GM23338 (cell line): ENCODE results near the gene SLC4A7. TPM values are rescaled to one million over a fixed set of nuclear protein-coding genes. Genes with fewer than 3 reads are reported as not detected.
A peak's percentile ranks its signal among the peaks of the same experiment; 100 is the strongest.

Experiments
- ATAC-seq: fragments of 200-7000 bp; cut with Tn5 transposase; 3 replicates; pipeline ENCODE4 v1.9.1; 2020
- DNase-seq: peaks from one replicate; pipeline ENCODE4 v3.0.0-alpha.2; 2015; ENCODE audit warnings: low spot score
- H2AFZ ChIP-seq: fragments of 200-600 bp; sonication (generic); 2 replicates; pipeline ENCODE4 v1.8.0; 2016; ENCODE audit warnings: antibody characterized with exemption, mild to moderate bottlenecking, moderate library complexity
- H3F3A ChIP-seq: fragments of 200-600 bp; sonication (generic); replicated peaks from 2 replicates; pipeline ENCODE4 v1.8.0; 2017; ENCODE audit warnings: antibody characterized with exemption, mixed run types, low read depth
- H3K27ac ChIP-seq: fragments of 200-600 bp; sonication (generic); 2 replicates; pipeline ENCODE4 v1.6.1; 2016; ENCODE audit warnings: low read depth
- H3K27me3 ChIP-seq: fragments of 200-600 bp; sonication (generic); 2 replicates; pipeline ENCODE4 v1.8.0; 2016; ENCODE audit warnings: mild to moderate bottlenecking, mixed run types, moderate library complexity; ENCODE audit not compliant: insufficient read depth
- H3K36me3 ChIP-seq: fragments of 200-600 bp; sonication (generic); 2 replicates; pipeline ENCODE4 v1.8.0; 2016; ENCODE audit warnings: mild to moderate bottlenecking; ENCODE audit not compliant: insufficient read depth
- H3K4me1 ChIP-seq: fragments of 200-600 bp; sonication (generic); 2 replicates; pipeline ENCODE4 v1.8.0; 2016; ENCODE audit warnings: mild to moderate bottlenecking, moderate library complexity; ENCODE audit not compliant: insufficient read depth
- H3K4me2 ChIP-seq: fragments of 200-600 bp; sonication (generic); 2 replicates; pipeline ENCODE4 v1.7.1; 2017; ENCODE audit warnings: mixed run types
- H3K4me3 ChIP-seq: fragments of 200-600 bp; sonication (generic); 2 replicates; pipeline ENCODE4 v1.6.1; 2016; ENCODE audit warnings: mixed run types
- H3K79me2 ChIP-seq: fragments of 200-600 bp; sonication (generic); replicated peaks from 2 replicates; pipeline ENCODE4 v1.8.0; 2017; ENCODE audit warnings: mild to moderate bottlenecking; ENCODE audit not compliant: insufficient read depth
- H3K9me2 ChIP-seq: fragments of 200-600 bp; sonication (generic); 2 replicates; pipeline ENCODE4 v1.8.0; 2017; ENCODE audit not compliant: insufficient read depth
- H4K20me1 ChIP-seq: fragments of 200-600 bp; sonication (generic); replicated peaks from 2 replicates; pipeline ENCODE4 v1.8.0; 2017; ENCODE audit warnings: mild to moderate bottlenecking; ENCODE audit not compliant: insufficient read depth
- H3K27ac Mint-ChIP-seq: 2 replicates; pipeline ENCODE4 v1.8.0; 2020; ENCODE audit warnings: inconsistent platforms, mild to moderate bottlenecking, moderate library complexity, mixed read lengths
- H3K27me3 Mint-ChIP-seq: 3 replicates; pipeline ENCODE4 v1.8.0; 2022; ENCODE audit warnings: low read depth, mild to moderate bottlenecking, moderate library complexity, mixed read lengths, inconsistent platforms; ENCODE audit not compliant: insufficient read depth, poor library complexity
- H3K36me3 Mint-ChIP-seq: 3 replicates; pipeline ENCODE4 v1.8.0; 2021; ENCODE audit warnings: low read depth, mild to moderate bottlenecking, inconsistent platforms, moderate library complexity, mixed read lengths
- H3K4me1 Mint-ChIP-seq: 3 replicates; pipeline ENCODE4 v1.8.0; 2020; ENCODE audit warnings: mild to moderate bottlenecking, inconsistent platforms, mixed read lengths
- H3K4me3 Mint-ChIP-seq: 3 replicates; pipeline ENCODE4 v1.8.0; 2021; ENCODE audit warnings: moderate library complexity, mild to moderate bottlenecking, inconsistent platforms, mixed read lengths
- H3K9me3 Mint-ChIP-seq: 3 replicates; pipeline ENCODE4 v1.8.0; 2020; ENCODE audit warnings: moderate library complexity, mild to moderate bottlenecking, inconsistent platforms, mixed read lengths
- CREB1 ChIP-seq: fragments of 250-450 bp; sonication (Bioruptor Pico); IDR thresholded peaks from 2 replicates; pipeline ENCODE4 v1.5.0; 2020; ENCODE audit warnings: low read depth, mild to moderate bottlenecking, moderate library complexity
- POLR2AphosphoS5 ChIP-seq: IDR thresholded peaks from 2 replicates; pipeline ENCODE4 v1.6.1; 2016; ENCODE audit warnings: antibody characterized with exemption, low read depth
- ZNF114 ChIP-seq: fragments of 250-450 bp; sonication (Bioruptor Pico); IDR thresholded peaks from 2 replicates; pipeline ENCODE4 v1.5.0; 2020; ENCODE audit warnings: mild to moderate bottlenecking, moderate library complexity
- polyA plus RNA-seq: library from polyadenylated mRNA; unstranded; fragments of >200 nt; fragmentation: Nextera tagmentation; extraction: Ambion mirVana; gene quantifications from 2 replicates; pipeline ENCODE4 v1.2.1, GENCODE V29; 2016
- total RNA-seq: library from RNA; depleted of rRNA; stranded (reverse); fragments of >200 nt; shearing (Covaris generic); gene quantifications from 2 replicates; pipeline ENCODE4 v1.2.3, GENCODE V29; 2014
- TF ChIP-seq, protein P1 (sequence below): IDR thresholded peaks from 2 replicates; pipeline ENCODE4 v1.6.1; 2016; ENCODE audit warnings: antibody characterized with exemption
- TF ChIP-seq, protein P2 (sequence below): fragments of 250-450 bp; sonication (Bioruptor Pico); IDR thresholded peaks from 2 replicates; pipeline ENCODE4 v1.5.0; 2020; ENCODE audit warnings: mild to moderate bottlenecking, moderate library complexity

SLC4A7 gene
- total and polyA plus RNA-seq, 2 experiments from 2014 or later: 44.4 to 101 TPM

DNA sequence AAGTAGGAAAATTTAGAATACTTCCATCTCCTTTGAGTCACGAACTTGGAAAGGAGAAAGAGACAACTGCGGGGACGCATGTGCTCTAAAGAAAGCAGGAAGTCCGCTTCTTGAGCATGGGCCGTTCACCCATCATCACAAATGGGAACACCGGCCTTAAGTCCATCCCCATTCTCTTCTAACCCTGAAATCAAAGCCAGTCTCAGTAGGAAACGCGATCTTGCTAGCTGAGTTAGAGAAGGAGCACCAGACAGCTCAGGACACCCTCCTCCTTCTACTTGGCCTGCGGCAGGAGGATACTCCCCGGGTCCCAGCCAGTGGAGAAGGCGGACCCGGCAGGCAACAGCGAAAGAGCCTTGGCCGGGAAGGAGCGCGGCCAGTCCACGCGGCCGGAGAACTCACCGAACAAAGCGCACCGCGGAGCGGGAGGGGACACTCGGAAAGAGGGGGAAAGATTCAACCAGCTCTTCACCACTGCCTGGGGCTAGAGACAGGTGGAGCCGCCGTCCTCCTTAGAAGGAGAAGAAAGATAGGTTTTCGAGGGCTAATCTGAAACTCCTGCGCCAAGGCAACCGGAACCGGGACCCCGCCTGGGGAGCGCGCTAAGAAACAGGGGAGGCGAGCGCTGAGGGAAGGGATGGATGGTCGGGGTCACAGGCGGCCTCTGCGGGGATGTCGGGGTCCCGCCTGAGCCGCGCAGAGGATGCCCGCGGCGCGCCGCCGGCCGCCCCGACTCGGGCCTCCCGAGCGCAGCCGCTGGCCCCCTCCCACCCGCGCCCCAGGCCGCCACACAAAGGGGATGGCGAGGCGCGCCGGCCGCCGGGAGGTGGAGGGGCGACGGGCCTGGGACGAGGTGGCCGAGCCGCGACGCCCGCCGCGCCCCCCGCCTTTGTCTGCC, 818 bp downstream of the SLC4A7 start:
- Mint-ChIP-seq H3K9me3 (no peaks in the 10 kb centered on the region), H3K27me3 (peaks cover 4% of the 10 kb centered on the region), H3K36me3 (peaks cover 17% of the 10 kb centered on the region), H3K4me3 (peak overlapping the region; percentile 97), H3K27ac (peak overlapping the region; percentile 89), H3K4me1 (peaks cover 25% of the 10 kb centered on the region)
- Histone ChIP-seq H3K9me2 (no peaks in the 10 kb centered on the region), H2AFZ (peak overlapping the region; percentile 64; the same call in 1 of the 2 replicates), H3K4me1 (peaks cover 9% of the 10 kb centered on the region), H3K36me3 (0 out of 2 replicates have a peak, but pooled peaks cover 4% of the 10 kb centered on the region), H3K27me3 (peaks cover 4% of the 10 kb centered on the region; the same call in 1 of the 2 replicates), H3F3A (no peaks in the 10 kb centered on the region), H4K20me1 (peaks cover 45% of the 10 kb centered on the region), H3K79me2 (peaks cover 52% of the 10 kb centered on the region), H3K4me3 (peak overlapping the region; percentile 97), H3K27ac (peak overlapping the region; percentile 47; the same call in 1 of the 2 replicates), H3K4me2 (peak overlapping the region; percentile 84)
- TF ChIP-seq POLR2AphosphoS5 (peak; percentile 23; the same call in 1 of the 2 replicates), CREB1 (CRISPR knock-in tag) (no peak)
- peak; percentile 24 for ATAC-seq
- DNase-seq: peak; percentile 63

DNA sequence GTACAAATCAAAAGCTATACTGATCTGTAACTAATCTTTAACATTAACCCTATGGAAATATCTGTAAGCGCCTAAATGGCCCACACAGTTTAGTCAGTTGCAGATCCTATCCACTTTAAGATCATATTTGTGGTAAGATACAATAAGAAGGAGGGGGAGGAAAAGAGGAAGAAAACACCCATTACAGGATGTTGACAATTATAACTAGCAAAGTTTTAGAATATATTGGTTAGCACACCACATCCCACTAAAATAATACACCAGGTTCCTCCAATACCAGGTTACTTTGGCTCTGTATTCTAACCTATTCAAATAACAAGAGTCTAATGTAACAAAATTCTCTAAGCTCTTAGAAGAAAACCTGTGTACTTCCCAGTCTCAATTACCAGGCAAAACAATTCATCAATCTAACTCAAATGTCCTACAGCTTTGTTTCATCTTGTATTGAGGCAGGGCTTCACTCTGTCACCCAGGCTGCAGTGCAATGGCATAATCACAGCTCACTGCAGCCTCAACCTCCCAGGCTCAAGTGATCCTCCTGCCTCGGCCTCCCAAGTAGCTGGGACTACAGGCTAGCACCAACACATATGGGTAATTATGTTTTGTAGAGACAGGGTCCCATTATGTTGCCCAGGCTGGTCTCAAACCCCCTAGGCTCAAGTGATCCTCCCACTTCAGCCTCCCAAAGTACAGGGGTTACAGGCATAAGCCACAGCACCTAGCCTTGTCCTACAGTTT, 4.2 kb downstream of the SLC4A7 start:
- peaks cover 4% of the 10 kb centered on the region; the same call in 1 of the 2 replicates for H3K27me3 ChIP-seq
- H2AFZ ChIP-seq: no peak overlapping the region
- H3K27ac ChIP-seq: no peak overlapping the region
- H3K4me3 Mint-ChIP-seq: no peak overlapping the region
- H3K27me3 Mint-ChIP-seq: peaks cover 4% of the 10 kb centered on the region
- DNase-seq (no peak), ATAC-seq (no peak)
- 0 out of 2 replicates have a peak, but pooled peaks cover 4% of the 10 kb centered on the region for H3K36me3 ChIP-seq
- H3K27ac Mint-ChIP-seq: no peak overlapping the region
- peaks cover 9% of the 10 kb centered on the region for H3K4me1 ChIP-seq
- H3K9me3 Mint-ChIP-seq: no peaks in the 10 kb centered on the region
- no peak overlapping the region for H3K4me2 ChIP-seq
- peaks cover 37% of the 10 kb centered on the region for H3K36me3 Mint-ChIP-seq
- peaks cover 69% of the 10 kb centered on the region for H4K20me1 ChIP-seq
- peaks cover 29% of the 10 kb centered on the region; the same call in 2 of the 3 replicates for H3K4me1 Mint-ChIP-seq
- TF ChIP-seq ZNF114 (CRISPR knock-in tag): no peak
- TF ChIP-seq, protein P1, sequence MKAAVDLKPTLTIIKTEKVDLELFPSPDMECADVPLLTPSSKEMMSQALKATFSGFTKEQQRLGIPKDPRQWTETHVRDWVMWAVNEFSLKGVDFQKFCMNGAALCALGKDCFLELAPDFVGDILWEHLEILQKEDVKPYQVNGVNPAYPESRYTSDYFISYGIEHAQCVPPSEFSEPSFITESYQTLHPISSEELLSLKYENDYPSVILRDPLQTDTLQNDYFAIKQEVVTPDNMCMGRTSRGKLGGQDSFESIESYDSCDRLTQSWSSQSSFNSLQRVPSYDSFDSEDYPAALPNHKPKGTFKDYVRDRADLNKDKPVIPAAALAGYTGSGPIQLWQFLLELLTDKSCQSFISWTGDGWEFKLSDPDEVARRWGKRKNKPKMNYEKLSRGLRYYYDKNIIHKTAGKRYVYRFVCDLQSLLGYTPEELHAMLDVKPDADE: no peak
- TF ChIP-seq, protein P2, sequence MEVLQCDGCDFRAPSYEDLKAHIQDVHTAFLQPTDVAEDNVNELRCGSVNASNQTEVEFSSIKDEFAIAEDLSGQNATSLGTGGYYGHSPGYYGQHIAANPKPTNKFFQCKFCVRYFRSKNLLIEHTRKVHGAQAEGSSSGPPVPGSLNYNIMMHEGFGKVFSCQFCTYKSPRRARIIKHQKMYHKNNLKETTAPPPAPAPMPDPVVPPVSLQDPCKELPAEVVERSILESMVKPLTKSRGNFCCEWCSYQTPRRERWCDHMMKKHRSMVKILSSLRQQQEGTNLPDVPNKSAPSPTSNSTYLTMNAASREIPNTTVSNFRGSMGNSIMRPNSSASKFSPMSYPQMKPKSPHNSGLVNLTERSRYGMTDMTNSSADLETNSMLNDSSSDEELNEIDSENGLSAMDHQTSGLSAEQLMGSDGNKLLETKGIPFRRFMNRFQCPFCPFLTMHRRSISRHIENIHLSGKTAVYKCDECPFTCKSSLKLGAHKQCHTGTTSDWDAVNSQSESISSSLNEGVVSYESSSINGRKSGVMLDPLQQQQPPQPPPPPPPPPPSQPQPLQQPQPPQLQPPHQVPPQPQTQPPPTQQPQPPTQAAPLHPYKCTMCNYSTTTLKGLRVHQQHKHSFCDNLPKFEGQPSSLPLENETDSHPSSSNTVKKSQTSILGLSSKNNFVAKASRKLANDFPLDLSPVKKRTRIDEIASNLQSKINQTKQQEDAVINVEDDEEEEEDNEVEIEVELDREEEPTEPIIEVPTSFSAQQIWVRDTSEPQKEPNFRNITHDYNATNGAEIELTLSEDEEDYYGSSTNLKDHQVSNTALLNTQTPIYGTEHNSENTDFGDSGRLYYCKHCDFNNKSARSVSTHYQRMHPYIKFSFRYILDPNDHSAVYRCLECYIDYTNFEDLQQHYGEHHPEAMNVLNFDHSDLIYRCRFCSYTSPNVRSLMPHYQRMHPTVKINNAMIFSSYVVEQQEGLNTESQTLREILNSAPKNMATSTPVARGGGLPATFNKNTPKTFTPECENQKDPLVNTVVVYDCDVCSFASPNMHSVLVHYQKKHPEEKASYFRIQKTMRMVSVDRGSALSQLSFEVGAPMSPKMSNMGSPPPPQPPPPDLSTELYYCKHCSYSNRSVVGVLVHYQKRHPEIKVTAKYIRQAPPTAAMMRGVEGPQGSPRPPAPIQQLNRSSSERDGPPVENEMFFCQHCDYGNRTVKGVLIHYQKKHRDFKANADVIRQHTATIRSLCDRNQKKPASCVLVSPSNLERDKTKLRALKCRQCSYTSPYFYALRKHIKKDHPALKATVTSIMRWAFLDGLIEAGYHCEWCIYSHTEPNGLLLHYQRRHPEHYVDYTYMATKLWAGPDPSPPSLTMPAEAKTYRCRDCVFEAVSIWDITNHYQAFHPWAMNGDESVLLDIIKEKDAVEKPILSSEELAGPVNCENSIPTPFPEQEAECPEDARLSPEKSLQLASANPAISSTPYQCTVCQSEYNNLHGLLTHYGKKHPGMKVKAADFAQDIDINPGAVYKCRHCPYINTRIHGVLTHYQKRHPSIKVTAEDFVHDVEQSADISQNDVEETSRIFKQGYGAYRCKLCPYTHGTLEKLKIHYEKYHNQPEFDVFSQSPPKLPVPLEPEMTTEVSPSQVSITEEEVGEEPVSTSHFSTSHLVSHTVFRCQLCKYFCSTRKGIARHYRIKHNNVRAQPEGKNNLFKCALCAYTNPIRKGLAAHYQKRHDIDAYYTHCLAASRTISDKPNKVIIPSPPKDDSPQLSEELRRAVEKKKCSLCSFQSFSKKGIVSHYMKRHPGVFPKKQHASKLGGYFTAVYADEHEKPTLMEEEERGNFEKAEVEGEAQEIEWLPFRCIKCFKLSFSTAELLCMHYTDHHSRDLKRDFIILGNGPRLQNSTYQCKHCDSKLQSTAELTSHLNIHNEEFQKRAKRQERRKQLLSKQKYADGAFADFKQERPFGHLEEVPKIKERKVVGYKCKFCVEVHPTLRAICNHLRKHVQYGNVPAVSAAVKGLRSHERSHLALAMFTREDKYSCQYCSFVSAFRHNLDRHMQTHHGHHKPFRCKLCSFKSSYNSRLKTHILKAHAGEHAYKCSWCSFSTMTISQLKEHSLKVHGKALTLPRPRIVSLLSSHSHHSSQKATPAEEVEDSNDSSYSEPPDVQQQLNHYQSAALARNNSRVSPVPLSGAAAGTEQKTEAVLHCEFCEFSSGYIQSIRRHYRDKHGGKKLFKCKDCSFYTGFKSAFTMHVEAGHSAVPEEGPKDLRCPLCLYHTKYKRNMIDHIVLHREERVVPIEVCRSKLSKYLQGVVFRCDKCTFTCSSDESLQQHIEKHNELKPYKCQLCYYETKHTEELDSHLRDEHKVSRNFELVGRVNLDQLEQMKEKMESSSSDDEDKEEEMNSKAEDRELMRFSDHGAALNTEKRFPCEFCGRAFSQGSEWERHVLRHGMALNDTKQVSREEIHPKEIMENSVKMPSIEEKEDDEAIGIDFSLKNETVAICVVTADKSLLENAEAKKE (CRISPR knock-in tag): no peak
- no peaks in the 10 kb centered on the region for H3K9me2 ChIP-seq
- H3K79me2 ChIP-seq: peaks cover 86% of the 10 kb centered on the region
- H3K4me3 ChIP-seq: no peak overlapping the region
- H3F3A ChIP-seq: no peaks in the 10 kb centered on the region
